ENCODE measurements around the gene FOS.
A peak's percentile ranks its signal among the peaks of the same experiment; 100 is the strongest.
"Not testable (repeated sequence)": the region's sequence is repeated elsewhere in the genome, so short reads cannot be mapped to it uniquely, and the experiment has no call there.

FOS gene

DNA sequence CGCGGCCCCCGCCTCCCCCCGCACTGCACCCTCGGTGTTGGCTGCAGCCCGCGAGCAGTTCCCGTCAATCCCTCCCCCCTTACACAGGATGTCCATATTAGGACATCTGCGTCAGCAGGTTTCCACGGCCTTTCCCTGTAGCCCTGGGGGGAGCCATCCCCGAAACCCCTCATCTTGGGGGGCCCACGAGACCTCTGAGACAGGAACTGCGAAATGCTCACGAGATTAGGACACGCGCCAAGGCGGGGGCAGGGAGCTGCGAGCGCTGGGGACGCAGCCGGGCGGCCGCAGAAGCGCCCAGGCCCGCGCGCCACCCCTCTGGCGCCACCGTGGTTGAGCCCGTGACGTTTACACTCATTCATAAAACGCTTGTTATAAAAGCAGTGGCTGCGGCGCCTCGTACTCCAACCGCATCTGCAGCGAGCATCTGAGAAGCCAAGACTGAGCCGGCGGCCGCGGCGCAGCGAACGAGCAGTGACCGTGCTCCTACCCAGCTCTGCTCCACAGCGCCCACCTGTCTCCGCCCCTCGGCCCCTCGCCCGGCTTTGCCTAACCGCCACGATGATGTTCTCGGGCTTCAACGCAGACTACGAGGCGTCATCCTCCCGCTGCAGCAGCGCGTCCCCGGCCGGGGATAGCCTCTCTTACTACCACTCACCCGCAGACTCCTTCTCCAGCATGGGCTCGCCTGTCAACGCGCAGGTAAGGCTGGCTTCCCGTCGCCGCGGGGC, at the start of gene FOS:
TSS of gene FOS (plus strand) at position 407 of the 731 bp plus-strand sequence. CDS start at position 562, 155 bp downstream.
- DNase-seq (ENCODE audit: low read depth), result peak; percentile 91

DNA sequence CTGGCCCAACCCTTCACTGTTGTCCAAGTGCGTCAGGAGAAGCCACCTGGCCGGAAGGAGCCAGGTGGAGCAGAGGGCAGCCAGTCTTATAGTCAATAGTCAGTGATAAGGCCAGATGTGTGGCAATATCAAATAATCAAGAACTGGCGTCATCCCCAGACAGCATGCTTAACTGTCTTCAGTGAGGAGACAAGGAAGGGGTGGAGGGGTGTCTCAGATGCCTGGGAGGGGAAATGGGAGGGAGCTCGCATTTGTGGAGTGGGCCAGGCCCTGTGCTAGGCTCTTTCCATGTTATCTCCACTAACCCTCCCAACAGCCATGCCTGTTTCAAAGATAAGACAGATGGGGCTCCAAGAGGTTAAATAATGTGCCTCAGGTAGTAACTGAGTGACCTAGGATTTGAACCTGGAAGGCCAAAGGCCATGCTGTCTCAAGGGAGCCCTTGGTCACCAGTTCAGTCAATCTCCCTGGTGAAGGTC, 48.9 kb upstream of the FOS start:
- DNase-seq (ENCODE audit: low read depth), result no peak

DNA sequence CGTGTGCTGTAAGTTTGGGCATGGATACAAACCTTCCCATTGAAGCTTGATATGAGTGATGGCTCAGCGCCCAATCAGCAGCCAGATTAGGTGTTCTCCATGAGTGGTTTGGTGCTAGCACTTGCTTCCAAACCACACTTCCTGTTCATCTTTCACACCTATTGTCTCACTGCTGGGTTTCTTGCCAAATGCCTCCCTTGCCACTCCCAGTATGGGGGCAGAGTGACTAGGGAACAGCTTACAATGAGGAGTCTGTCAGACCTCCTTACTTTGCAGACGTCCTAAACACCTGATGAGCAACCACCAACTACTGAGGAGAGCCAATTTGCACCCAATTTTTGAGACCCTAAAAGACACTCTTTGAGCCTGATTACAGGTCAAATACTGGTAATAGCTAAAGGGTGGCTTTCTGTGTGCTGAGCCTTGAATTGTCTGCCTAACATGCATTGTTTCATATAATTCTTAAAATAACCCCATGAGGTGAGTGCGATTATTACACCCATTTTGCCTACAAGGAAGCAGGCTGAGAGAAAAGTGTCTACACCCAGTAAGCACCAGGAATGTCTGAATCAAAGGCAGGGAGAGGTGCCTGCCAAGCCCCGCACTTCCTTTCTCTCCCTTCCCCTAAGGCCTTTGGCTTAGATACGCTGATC, 48.4 kb upstream of the FOS start:
- DNase-seq (ENCODE audit: low read depth), result no peak

DNA sequence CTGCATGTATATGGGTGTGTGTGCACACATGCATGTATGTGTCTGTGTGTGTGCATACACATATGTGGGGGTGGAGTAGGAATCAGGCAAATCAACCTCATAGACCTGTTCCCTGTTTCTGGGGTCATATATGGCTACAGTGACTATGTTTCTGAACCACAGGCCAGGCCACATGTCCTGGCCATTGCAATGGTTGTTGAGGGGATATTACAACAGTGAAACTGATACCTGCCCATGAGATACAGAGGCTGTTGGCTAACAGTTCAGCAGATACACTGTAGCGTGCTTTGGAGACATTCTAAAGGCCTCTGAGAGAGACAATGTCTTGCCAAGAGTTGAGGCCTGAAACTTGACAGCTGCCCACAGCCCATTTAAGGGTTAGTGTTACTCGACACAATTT, 47.3 kb upstream of the FOS start:
- DNase-seq (ENCODE audit: low read depth), result no peak

DNA sequence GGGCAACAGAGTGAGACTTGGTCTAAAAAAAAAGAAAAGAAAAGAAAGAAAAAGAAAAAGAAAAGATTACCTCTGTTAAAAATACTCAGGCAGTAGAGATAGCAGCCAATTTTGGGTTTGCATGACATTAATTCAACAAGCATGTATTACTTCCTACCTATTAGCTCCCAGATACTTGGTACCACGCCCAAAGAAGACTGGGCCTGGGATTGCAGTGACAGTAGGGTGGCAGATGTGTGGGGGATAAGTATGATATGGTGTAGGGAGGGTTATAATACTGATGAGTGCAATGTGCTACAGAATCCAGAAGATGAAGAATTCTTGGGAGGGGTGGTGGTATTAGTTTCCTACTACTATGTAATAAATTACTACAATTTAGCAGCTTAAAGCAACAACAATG, 46.4 kb upstream of the FOS start:
- no peak for DNase-seq (ENCODE audit: low read depth)

DNA sequence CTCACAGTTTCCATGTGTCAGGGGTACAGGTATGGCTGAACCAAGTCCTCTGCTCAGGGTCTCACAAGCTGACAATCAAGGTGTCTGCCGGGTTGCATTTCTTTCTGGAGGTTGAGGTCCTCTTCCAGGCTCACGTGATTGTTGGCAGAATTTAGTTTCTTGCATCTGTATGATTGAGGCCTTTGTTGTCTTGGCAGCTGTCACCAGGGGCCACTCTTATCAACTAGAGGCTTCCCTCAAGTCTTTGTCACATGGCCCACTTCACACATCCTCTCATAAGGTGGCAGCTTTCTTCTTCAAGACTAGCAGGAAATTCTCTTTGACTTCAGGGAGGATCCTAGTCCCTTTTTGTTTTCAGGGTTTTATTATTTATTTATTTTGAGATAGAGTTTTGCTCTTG, 46.0 kb upstream of the FOS start:
- DNase-seq (ENCODE audit: low read depth), result no peak

DNA sequence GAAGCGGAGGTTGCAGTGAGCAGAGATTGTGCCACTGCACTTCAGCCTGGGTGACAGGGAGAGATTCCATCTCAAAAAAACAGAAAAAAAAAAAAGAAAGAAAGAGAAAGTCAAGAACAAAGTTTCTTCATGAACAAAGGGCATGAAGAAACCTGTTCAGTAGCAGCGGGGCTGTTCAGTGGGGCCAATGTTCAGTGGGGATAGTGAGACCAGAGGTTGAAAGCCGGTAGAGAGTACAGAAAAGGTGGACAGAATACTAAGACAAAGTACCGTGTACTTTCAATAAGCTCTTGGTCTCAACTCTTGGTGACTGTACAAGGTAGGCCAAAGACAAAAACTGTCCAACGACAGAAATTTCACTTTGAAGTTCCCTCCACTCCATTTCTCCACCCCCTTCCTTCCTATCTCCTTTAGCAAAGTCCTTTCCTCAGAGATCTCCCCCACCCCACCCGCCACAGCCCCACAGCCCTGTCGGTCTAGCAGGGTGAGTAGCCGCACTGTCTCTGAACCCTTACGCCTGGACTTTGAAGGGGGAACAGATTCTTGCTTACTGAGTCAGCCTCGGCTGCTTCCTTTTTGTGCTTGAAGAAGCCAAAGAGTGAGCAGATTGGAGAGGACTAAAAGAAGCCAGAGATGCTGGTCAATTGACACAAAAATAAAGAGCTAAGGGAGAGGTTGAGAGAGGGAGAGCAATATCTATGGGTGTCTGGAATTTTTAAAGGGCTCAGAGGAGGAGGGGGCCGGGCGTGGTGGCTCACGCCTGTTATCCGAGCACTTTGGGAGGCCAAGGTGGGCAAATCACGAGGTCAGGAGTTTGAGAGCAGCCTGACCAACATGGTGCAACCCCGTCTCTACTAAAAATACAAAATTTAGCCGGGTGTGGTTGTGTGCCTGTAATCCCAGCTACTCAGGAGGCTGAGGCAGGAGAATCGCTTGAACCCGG, 44.2 kb upstream of the FOS start:
- peak; percentile 34 for DNase-seq (ENCODE audit: low read depth)

DNA sequence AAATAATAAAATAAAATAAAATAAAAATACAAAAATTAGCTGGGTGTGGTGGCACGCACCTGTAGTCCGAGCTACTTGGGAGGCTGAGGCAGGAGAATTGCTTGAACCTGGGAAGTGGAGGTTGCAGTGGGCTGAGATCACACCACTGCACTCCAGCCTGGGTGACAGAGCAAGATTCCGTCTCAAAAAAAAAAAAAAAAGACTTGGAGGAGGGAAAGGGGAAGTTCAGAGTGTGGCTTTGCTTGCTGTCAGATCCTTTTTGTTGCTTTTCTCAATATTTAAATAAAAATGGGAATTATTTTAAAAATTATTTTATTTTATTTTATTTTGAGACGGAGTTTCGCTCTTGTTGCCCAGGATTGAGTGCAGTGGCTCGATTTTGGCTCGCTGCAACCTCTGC, 43.4 kb upstream of the FOS start:
- not testable (repeated sequence) for DNase-seq (ENCODE audit: low read depth)

DNA sequence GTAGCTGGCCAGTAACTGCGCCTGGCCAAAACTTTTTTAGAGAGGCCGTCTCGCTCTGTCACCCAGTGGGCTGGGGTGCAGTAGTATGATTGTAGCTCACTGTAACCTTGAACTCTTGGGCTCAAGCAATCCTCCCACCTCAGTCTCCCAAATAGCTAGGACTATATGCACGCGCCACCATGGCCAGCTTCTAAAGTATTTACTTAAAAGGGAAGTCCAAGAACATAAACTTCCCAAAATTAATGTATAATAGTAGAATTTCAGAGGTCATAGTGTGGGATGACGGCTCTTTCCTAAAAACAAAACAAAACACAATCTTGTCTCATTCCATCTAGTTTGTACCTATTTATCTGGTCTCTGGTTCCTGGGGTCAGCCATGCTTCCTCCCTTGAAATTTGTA, 42.2 kb upstream of the FOS start:
- DNase-seq (ENCODE audit: low read depth), result no peak

DNA sequence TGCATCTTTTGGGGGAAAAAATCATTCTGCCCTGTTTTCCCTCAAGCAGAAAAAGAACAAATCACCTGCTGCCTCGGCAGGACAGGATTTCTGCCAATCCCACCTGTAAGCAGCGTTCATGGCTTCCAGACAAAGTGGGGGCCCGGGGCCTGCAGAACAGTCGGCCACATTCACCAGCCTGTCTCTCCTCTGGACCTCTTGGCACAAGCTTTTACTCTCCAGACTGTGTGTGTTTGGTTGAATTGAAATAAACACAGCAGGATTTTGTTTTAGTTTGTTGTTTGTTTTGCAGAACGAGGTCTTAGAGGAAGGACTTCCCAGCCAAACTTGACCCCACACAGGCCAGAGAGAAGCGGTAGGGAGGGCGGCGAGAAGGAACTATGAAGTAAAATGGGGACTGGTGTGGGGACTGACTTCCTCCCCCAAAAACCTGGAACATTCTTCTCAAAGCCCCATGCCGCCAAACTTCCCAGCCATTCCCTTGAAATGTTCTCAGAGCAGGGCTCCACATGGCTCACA, 41.7 kb upstream of the FOS start:
- DNase-seq (ENCODE audit: low read depth), result no peak

DNA sequence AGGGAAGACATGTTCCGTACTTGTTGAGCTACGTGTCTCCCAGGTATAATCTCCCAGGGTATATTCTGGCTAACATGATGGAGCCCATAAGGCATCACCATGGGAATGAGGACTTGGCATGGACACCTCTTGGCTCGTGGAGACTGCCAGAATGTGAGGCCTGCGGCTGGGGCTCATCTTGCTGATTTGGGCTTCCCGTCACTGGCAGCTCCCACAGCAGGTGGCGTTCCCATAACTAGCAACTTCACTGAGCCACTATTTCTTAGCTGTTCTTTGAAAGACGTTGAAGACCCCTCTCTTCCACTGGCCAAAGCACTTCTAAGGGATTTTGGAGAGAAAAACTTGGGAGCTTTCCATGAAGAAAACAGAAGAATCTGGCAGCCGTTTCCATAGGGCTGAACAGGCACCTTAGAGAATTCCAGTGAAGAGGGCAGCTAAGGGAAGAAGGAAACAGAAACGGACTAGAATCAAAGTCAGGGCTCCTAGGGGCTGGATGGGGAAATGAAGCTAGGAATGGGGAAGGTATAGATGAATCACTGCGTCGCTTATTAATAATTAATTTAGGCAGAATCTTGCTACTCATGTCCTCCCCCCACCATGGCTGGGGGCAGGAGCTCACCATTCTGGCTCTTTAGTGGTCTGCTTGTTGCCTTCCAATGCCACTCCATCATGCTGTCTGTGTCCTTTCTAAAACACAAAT, 39.7 kb upstream of the FOS start:
- no peak for DNase-seq (ENCODE audit: low read depth)

DNA sequence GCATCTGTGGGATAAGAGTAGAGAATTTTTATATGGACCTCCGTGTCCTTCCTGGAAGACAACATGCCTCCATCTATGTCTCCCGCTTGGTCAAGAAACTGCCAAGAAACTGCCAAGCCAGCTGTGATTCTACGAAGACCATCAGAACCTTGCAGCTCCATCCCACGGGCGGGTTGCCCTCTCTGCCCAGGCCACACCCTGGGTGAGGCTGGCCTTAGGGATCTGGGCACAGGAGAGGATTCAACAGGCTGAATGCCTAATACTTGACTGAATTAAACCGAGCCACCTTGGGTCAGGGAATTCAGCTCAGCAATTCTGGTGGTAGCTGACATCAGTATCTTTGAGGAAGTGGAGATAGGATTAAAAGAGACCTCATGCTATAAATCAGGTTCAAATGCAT, 37.8 kb upstream of the FOS start:
- no peak for DNase-seq (ENCODE audit: low read depth)

DNA sequence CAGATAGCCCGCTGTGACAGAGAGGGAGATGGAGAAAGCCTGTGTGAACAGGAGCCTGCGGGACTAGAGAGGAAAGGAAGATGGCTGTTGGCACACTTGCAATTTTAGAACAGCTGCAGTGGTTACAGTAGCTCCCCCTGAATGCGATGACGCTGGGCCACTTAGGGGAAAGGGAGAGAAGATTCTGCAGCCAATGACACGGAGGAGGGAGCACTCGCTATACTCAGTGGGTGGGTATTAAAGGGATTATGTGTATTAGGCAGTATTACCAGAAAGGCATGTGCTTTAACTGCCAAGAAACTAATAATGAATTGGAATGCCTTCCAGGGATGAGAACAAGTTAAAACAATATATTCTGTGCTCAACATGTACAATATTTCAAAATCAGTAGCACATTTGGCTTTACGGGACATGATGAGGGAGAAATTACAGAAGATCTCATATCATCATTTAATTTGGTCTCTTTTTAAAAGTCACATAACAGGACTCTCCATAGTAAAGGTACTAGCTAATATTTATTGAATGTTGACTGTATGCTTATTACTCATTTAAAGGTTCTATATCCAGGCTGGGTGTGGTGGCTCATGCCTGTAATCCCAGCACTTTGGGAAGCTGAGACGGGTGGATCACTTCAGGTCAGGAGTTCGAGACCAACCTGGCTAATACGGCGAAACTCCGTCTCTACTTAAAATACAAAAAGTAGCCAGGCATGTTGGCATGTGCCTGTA, 35.9 kb upstream of the FOS start:
- peak; percentile 97 for DNase-seq (ENCODE audit: low read depth)

DNA sequence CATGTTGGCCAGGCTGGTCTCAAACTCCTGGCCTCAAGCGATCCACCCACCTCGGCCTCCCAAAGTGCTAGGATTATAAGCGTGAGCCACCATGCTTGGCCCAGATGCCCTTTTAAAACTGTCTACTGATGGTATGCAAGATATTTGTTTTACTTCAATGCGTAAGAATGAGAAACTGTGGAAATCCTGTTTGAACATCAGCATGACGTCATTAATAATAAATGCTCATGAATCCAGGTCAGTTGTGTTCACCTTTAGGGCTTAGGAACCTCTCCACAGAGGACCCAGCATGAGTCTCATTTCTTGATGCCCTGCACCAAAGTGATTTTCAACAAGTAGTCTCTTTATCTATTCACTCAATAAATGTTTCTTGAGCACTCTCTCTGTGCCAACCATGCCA, 34.5 kb upstream of the FOS start:
- no peak for DNase-seq (ENCODE audit: low read depth)

DNA sequence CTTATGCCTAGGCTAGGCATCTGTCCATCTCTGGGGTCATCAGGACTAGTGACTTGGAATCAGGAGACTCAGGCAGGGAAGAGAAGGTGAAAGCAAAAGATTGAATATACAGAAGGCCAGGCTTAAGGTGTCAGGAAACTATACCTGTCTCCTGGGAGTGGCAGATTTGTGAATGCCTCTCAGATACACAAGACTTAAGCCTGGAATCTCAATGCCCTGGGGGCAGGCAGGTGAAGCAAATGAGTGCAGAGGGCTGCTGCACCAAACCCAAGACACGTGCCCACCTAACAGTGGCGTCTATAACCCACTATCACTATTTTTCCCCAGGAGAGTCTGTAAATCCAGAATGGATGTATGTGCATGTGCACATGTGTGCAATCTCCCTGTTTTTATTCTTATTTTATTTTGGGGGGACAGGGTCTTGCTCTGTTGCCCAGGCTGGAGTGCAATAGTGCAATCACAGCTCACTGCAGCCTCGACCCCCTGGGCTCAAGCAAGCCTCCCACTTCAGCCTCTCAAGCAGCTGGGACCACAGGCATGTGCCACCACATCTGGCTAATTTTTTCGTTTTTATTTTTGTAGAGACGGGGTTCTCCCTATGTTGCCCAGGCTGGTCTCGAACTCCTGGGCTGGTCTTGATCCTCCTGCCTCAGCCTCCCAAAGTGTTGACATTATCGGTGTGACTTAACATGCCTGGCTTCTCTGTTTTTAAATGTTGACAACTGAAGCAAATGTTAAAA, 31.9 kb upstream of the FOS start:
- DNase-seq (ENCODE audit: low read depth), result no peak

DNA sequence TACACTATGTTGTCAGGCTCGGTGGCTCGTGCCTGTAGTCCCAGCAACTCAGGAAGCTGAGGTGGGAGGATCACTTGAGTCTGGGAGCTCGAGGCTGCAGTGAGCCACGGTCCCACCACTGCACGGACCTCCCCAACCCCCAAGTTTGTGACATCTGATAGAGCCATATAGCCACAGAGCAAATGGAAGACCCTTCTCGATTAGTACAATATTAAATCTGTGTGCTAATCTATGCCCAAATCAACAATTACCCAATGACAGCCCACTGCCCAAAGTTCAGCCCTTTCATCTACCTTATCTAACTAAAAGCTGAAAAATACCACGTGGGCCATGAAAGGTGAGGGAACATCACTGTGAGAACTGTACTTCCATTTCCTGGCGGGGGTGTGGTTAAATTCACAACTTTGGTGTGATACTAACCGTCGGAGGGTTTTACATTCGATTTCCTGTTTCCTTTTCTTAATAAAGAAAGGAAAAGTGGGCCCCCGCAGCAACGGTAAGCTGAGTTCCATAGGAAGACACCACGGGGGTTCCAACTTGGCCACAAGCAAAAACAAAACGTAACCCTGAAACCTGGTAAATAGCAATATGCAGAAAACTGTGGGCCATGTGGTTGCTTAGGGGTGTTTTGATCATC, 31.2 kb upstream of the FOS start:
- DNase-seq (ENCODE audit: low read depth), result no peak

DNA sequence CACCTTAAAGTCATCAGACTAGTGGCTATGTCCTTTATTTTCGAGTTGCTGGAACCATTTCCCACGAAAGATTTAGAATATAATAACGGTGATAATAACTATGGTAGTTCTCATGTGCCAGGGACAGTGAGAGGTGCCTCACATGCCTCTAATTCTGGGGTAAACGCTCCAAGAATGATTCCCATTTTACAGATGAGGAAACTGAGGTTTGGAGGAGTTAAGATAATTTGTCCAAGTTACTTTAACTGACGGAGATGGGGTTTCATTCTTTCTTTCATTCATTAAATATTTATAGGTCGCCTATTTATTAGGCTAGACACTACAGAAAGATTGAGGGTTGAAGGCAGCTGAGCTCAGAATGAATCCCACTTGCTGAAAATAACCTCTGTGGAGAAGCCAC, 30.7 kb upstream of the FOS start:
- DNase-seq (ENCODE audit: low read depth), result no peak

DNA sequence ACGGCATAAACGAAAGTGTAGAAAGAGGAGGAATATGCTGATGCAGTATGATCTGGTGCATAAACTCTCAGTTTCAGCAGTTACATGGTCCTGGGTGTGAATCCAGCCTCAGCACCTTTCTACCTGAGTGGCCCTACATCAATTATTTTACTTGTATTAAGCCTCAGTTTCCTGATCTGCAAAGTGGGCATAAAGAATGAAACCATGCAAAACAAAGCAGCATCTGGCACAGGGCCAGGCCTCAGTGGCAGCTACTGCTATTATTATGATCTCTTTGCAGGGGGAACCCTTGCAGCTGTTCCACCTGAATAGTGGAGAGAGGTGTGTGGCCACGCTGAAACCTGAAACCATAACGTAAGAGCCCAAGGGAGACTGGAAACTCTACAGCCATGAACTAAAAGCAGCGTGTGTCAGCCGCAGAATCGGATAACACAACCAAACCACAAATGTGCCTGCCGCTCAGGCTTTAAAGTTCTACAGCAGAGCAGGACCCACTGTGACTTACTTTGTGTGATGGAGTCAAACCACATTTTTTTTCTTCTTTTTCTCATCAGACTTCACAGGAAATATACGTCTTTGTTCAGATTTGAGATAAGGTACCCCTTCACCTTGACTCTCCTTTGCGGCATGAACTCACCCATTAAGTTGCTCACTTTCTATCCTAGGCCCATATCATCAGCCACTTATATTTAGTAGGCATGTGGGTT, 29.2 kb upstream of the FOS start:
- DNase-seq (ENCODE audit: low read depth), result no peak

DNA sequence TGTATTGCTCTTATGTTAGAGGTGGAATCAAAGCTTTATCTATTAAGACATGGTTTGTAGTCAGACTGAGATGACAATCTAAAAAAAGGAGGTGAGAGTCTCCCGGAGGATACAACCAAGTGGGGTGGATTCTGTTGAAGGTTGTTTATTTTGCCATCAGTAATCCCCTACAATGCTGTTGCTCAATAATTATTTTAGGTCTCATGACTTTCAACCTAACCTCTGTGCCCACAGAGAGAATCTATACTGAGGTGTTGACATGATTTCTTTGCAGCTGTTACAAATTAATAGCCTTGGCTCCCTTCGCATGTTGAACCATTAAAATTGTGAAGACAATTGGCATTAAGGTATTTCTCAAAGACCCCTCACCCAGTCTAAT, 28.7 kb upstream of the FOS start:
- no peak for DNase-seq (ENCODE audit: low read depth)

Data from fibroblast of the conjunctiva (primary cell).